ENCODE data around the gene AP5S1.

GRCh38 chr20:3804254-3804751 is 16.0 kb upstream of the AP5S1 start:
- TF ChIP-seq CTCF (IDR thresholded peaks at IDR 0.05 in 8 of 11, conservative IDR thresholded peaks at IDR 0.05 in 3 of 11) (no peak), POLR2A (IDR thresholded peaks at IDR 0.05) (no peak)

Measured in spleen (tissue), 7 donors.